Measurements from ENCODE around the gene TMEM178A.
A peak's percentile ranks its signal among the peaks of the same experiment; 100 is the strongest.

The TMEM178A gene

DNA sequence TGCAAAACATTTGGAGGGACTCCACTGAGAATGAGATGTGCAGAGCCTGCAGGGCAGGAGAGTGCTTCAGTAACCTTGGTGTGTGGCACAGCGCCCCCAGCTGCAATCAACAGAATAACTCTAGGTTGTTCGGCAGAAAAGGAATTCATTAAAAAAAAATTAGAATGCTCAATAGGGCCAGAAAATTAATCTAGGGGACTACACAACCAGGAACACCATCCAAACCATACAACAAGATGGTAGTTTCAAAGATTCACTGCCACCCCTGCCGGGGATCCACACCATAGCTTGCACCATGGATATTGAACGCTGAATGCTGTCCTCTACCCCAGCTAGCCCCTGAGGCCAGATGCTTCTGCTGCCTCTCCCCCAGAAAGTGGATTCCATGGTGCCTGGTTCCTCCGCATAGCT is 63.2 kb downstream of the TMEM178A start:
- Histone ChIP-seq H3K79me2 (ENCODE audit: control insufficient read depth, low read length) (no peaks in the 10 kb centered on the region), H3K4me2 (ENCODE audit: low read length) (no peak overlapping the region), H3K9me3 (ENCODE audit: control insufficient read depth, insufficient read depth, low read length) (no peaks in the 10 kb centered on the region), H3F3A (ENCODE audit: control insufficient read depth, insufficient read depth) (no peaks in the 10 kb centered on the region), H3K36me3 (ENCODE audit: control insufficient read depth, low read length) (peaks cover 4% of the 10 kb centered on the region; the same call in 1 of the 2 replicates), H3K4me3 (ENCODE audit: low read length) (no peak overlapping the region), H4K20me1 (ENCODE audit: control insufficient read depth, insufficient read depth, low read depth, low read length) (no peaks in the 10 kb centered on the region; the same call in none of the 2 replicates), H3K4me1 (ENCODE audit: control insufficient read depth, low read length) (peaks cover 10% of the 10 kb centered on the region), H3K27me3 (ENCODE audit: control insufficient read depth, low read length) (peaks cover 7% of the 10 kb centered on the region), H3K9me2 (replicated peaks; ENCODE audit: control insufficient read depth, low read length) (no peaks in the 10 kb centered on the region), H3K27ac (ENCODE audit: low read depth, low read length) (no peak overlapping the region)
- no peak for TF ChIP-seq EZH2phosphoT487 (IDR thresholded peaks at IDR 0.05; ENCODE audit: borderline replicate concordance, low read length)
- TF ChIP-seq, protein P1, sequence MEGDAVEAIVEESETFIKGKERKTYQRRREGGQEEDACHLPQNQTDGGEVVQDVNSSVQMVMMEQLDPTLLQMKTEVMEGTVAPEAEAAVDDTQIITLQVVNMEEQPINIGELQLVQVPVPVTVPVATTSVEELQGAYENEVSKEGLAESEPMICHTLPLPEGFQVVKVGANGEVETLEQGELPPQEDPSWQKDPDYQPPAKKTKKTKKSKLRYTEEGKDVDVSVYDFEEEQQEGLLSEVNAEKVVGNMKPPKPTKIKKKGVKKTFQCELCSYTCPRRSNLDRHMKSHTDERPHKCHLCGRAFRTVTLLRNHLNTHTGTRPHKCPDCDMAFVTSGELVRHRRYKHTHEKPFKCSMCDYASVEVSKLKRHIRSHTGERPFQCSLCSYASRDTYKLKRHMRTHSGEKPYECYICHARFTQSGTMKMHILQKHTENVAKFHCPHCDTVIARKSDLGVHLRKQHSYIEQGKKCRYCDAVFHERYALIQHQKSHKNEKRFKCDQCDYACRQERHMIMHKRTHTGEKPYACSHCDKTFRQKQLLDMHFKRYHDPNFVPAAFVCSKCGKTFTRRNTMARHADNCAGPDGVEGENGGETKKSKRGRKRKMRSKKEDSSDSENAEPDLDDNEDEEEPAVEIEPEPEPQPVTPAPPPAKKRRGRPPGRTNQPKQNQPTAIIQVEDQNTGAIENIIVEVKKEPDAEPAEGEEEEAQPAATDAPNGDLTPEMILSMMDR (IDR thresholded peaks at IDR 0.05; ENCODE audit: low read depth, low read length, poor library complexity, severe bottlenecking), result peak; percentile 90

DNA sequence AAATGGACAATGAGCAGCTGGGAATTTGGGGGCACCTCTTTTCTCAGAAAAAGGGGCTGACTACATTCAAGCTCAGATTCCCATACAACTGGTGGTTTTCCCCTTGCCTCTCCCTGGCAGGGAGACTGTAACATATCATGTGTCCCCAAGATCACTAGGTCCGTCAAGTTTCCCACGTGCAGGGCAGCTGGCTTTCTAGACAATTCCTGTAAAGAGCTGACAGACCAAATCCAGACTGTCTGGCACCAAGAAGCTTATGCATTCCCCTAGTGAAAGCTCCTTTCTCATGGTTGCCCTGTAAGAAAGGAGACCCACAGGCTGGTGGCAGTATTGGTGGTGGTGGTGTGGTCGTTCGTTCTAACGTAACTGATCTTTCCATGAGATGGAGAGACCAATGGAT is 64.6 kb downstream of the TMEM178A start:
- Histone ChIP-seq H3K36me3 (ENCODE audit: control insufficient read depth, low read length) (peaks cover 6% of the 10 kb centered on the region; the same call in 1 of the 2 replicates), H3K9me3 (ENCODE audit: control insufficient read depth, insufficient read depth, low read length) (no peaks in the 10 kb centered on the region), H3K9me2 (replicated peaks; ENCODE audit: control insufficient read depth, low read length) (no peaks in the 10 kb centered on the region), H4K20me1 (ENCODE audit: control insufficient read depth, insufficient read depth, low read depth, low read length) (no peaks in the 10 kb centered on the region; the same call in none of the 2 replicates), H3K79me2 (ENCODE audit: control insufficient read depth, low read length) (no peaks in the 10 kb centered on the region), H3K4me2 (ENCODE audit: low read length) (no peak overlapping the region), H3K4me3 (ENCODE audit: low read length) (no peak overlapping the region), H3K4me1 (ENCODE audit: control insufficient read depth, low read length) (peaks cover 10% of the 10 kb centered on the region), H3K27ac (ENCODE audit: low read depth, low read length) (no peak overlapping the region), H3K27me3 (ENCODE audit: control insufficient read depth, low read length) (0 out of 2 replicates have a peak, but pooled peaks cover 3% of the 10 kb centered on the region), H3F3A (ENCODE audit: control insufficient read depth, insufficient read depth) (no peaks in the 10 kb centered on the region)
- no peak for TF ChIP-seq EZH2phosphoT487 (IDR thresholded peaks at IDR 0.05; ENCODE audit: borderline replicate concordance, low read length)
- TF ChIP-seq, protein P1 (IDR thresholded peaks at IDR 0.05; ENCODE audit: low read depth, low read length, poor library complexity, severe bottlenecking), result no peak

DNA sequence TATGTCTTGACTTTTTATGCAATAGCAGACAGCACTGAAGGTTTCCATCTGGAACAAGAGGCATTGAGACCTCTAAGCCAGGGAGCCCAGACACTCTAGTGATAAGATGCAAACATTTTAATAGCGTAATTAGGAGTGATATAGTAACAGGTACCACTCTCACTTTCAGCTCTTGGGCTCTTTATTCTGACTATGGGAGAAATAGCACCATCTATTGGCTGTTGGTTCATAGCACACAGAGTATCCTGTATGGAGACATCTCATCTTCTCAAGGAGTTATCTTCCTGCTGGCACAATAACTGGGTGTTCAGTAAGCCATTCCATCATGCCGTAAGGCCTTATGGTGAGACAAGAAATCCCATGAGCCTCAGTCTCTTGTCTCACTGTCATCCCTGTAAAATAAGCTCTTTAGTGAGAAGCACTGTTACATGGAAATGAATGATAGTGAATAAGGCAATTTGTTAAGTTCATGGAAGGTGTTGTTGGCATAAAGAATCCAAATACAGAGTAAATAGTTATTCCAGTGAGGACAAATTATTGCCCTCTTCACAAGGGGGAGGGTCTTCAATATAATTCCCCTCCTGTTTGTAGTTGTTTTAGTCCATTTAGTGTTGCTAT is 65.1 kb downstream of the TMEM178A start:
- no peaks in the 10 kb centered on the region for H3K79me2 ChIP-seq (ENCODE audit: control insufficient read depth, low read length)
- H3K9me3 ChIP-seq (ENCODE audit: control insufficient read depth, insufficient read depth, low read length), result no peaks in the 10 kb centered on the region
- TF ChIP-seq, protein P1 (IDR thresholded peaks at IDR 0.05; ENCODE audit: low read depth, low read length, poor library complexity, severe bottlenecking), result peak; percentile 82
- no peak for TF ChIP-seq EZH2phosphoT487 (IDR thresholded peaks at IDR 0.05; ENCODE audit: borderline replicate concordance, low read length)
- H3K4me3 ChIP-seq (ENCODE audit: low read length), result no peak overlapping the region
- no peak overlapping the region for H3K4me2 ChIP-seq (ENCODE audit: low read length)
- no peaks in the 10 kb centered on the region for H3K9me2 ChIP-seq (replicated peaks; ENCODE audit: control insufficient read depth, low read length)
- H3K36me3 ChIP-seq (ENCODE audit: control insufficient read depth, low read length), result peaks cover 11% of the 10 kb centered on the region
- no peaks in the 10 kb centered on the region; the same call in none of the 2 replicates for H4K20me1 ChIP-seq (ENCODE audit: control insufficient read depth, insufficient read depth, low read depth, low read length)
- peaks cover 10% of the 10 kb centered on the region for H3K4me1 ChIP-seq (ENCODE audit: control insufficient read depth, low read length)
- 0 out of 2 replicates have a peak, but pooled peaks cover 3% of the 10 kb centered on the region for H3K27me3 ChIP-seq (ENCODE audit: control insufficient read depth, low read length)
- H3F3A ChIP-seq (ENCODE audit: control insufficient read depth, insufficient read depth), result no peaks in the 10 kb centered on the region
- no peak overlapping the region for H3K27ac ChIP-seq (ENCODE audit: low read depth, low read length)
